ENCODE measurements around the gene ARFGEF2.
"Not testable (repeated sequence)": the region's sequence is repeated elsewhere in the genome, so short reads cannot be mapped to it uniquely, and the experiment has no call there.

The ARFGEF2 gene

DNA sequence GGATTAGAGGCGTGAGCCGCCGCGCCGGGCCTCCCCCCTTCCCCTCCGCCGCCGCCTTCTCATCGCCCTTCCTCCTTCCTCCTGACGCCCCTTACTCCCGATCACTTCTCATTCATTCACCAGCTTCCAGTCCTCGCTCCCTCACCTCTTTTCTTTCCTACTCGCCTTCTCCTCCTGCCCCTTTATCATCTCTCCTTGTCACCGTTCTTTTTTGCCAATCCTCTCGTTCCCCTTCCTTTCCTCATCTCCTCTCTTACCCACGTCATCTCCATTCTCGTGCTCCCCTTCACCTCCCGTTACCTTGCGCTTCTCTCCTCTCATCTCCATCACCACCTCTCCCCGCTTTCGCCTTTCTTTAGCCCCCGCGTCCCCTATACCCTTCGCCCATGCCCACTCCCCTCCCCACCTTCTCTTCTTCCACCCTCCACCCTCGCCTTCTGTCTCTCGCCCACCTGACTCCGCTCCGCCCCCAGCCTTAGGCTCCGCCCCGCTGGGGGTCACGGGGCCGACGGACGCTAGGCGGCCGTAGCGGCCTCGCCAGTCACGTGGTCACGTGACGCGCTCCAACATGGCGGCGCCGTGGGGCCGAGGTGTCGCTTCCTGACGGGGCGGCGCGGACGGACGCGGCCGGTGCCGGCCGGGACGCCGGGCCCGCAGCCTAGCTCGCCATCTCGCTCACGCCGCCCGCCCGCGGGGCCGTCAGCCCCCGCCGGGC, at the start of gene ARFGEF2:
TSS of gene ARFGEF2 (plus strand) at position 544 of the 715 bp plus-strand sequence. CDS start 179 bp downstream, outside the sequence.
- peak; percentile 93 for DNase-seq (ENCODE audit: low spot score)

DNA sequence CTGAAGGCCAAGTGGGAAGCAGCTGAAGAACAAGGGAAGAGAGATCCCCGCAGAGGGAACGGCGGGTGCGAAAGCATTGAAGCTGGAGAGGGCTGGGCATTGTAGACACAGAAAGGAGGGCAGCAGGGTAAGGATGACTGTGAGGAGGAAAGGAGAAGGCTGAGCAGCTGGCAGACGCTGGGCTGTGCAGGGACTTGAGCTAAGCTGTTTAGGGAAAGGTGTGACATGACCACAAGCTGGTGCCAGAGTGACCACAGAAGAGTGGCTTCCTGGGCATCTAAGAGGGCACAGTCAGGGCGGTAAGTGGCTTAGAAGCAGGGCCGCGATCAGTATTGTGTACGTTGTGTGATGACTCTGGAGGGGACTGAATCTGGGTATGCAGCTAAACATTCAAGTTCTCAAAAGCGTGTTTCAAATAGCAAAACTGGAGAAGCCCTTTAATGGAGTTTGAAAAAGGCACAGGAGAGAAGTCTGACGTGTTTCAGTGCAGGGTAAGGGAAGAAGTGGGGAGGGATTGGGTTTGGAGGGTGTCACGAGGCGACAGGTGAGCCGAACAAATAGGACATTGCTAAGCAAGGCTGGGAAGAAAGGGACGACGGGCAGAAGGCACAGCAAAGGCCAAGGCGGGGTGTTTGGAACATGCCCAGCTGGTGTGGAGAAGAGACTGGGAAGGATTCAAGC, 46.1 kb upstream of the ARFGEF2 start:
- DNase-seq (ENCODE audit: low spot score) = peak; percentile 58

GRCh38 chr20:48875914-48876240, 45.6 kb upstream of the ARFGEF2 start:
- DNase-seq (ENCODE audit: low spot score) = peak; percentile 45

DNA sequence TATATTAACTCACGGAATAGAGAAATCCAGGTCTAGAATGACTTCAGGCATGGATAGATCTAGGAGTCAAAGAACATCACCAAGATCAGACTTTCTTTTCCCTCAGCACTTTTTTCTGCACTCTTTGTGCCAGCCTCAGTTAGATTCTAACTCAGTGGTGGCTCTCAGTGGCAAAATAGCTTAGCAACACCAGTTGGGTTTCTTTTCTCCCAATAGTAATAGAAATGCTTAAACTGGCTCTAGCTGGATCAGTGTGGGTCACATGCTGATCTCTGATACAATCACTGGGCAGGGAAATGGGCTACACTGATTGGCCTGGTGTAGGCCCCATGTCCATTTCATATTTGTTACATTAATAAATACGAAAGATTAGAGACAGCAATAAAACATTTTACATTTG, 44.2 kb upstream of the ARFGEF2 start:
- DNase-seq (ENCODE audit: low spot score) = no peak

DNA sequence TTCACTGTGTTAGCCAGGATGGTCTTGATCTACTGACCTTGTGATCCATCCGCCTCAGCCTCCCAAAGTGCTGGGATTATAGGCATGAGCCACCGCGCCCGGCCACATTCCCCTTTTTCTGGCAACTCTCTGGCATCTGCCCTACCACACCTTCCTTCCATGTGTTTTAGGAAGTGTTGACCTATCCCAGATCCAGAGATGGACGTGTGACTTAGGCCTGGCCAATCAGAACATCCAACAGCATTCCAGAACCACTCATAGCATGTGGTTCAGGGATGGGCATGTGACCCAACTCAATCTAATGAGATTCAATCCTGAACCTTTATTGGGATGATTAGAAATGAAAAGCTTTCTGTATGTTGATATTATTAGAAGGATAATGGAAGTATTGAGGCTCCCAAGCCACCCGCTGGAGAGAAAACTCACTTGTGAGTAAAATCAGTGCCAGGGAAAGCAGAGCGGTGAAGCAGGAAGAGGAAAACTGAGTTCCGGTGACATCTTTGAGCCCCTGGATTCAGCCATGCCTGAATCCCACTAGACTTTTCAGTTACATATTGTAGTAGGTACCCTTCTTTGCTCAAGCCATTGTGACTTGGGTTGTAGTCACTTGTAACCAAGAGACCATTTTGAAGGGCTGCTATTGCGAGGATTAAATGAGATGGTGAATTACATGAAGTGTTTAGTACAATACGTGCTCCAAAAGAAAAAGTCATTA, 42.8 kb upstream of the ARFGEF2 start:
- DNase-seq (ENCODE audit: low spot score) = no peak

GRCh38 chr20:48879612-48880245, 41.8 kb upstream of the ARFGEF2 start:
- DNase-seq (ENCODE audit: low spot score) = no peak

GRCh38 chr20:48880331-48880730, 41.2 kb upstream of the ARFGEF2 start:
- no peak for DNase-seq (ENCODE audit: low spot score)

- no peak for DNase-seq (ENCODE audit: low spot score)
Measured at GRCh38 chr20:48880981-48881657, 40.4 kb upstream of the ARFGEF2 start.

DNA sequence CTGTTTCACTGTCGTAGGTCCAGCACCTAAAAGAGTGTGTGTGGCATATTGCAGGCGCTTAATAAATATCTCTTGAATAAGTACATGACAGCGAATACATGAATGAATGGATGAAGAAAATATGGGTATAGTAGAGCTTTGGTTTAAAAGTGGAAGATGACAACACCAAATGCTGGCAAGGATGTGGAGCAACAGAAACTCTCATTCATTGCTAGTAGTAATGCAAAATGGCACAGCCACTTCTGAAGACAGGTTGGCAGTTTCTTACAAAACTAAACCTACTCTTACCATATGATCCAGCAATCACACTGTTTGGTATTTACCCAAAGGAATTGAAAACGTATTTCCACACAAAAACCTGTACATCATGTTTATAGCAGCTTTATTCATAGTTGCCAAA, 36.3 kb upstream of the ARFGEF2 start:
- DNase-seq (ENCODE audit: low spot score) = no peak

- DNase-seq (ENCODE audit: low spot score) = no peak
Measured at GRCh38 chr20:48886194-48886593, 35.3 kb upstream of the ARFGEF2 start.

DNA sequence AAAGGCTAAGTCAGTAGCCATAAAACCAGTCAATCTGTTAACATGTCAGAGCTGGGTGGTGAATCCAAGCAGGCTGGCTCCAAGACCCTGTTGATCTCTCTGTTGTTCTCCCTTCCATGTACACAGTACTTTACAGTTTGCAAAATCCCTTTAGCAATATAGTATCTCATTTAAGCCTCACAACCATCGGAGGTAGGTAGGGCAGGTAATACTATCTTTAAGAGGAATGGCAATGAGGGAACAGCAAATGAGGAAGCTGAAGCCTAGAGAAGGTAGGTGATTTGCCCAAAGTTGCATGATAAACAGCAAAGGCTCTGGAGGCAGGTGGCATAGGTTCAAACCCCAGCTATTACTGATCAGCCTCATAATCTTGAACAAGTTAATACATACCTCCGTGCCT, 34.7 kb upstream of the ARFGEF2 start:
- DNase-seq (ENCODE audit: low spot score) = no peak

DNA sequence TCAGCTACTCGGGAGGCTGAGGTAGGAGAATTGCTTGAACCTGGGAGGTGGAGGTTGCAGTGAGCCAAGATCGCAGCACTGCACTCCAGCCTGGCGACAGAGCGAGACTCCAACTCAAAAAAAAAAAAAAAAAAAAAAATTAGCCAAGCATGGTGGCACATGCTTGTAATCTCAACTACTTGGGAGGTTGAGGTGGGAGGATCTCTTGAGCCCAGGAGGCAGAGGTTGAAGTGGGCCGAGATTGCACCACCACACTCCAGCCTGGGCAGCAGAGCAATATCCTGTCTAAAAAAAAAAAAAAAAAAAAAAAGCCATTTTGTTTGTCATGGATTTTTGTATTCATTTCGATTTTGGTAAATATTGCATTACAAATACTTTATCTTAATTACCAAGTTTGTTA, 33.0 kb upstream of the ARFGEF2 start:
- not testable (repeated sequence) for DNase-seq (ENCODE audit: low spot score)

GRCh38 chr20:48889140-48889790, 32.2 kb upstream of the ARFGEF2 start:
- DNase-seq (ENCODE audit: low spot score) = no peak

- DNase-seq (ENCODE audit: low spot score) = no peak
Measured at GRCh38 chr20:48891235-48892048, 30.1 kb upstream of the ARFGEF2 start.

DNA sequence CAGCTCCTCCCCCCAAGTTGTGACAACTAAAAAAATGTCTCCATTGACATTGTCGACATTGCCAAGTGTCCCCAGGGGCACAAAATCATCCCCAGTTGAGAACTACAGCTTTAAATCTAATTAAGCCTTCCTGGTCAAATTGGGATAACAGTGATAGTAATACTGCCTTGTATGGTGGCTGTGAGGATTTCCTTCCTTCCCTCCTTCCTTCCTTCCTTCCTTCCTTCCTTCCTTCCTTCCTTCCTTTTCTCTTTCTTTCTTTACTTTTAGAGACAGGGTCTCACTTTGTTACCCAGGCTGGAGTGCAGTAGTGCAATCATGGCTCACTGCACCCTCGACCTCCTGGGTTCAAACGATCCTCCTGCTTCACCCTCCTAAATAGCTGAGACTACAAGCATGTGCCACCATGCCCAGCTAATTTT, 29.5 kb upstream of the ARFGEF2 start:
- DNase-seq (ENCODE audit: low spot score) = no peak

- DNase-seq (ENCODE audit: low spot score) = no peak
Measured at GRCh38 chr20:48892891-48893290, 28.6 kb upstream of the ARFGEF2 start.

DNA sequence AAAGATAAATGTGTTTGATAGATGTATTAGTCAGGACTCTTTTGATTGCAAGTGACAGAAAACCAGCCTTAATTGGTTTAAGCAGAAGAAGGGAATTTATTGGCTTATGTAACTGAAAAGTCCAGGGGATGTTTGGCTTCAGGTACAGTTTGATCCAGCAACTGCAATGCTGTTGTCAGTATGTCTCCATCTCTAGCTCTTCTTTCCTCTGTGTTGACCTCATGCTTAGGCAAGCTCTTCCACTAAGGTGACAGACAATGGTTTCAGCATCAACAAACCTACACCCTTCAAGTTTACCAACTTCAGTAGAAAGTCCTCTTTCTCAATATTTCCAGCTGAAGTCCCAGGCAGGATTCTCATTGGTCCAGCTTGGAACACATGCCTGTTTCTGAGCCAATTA, 28.1 kb upstream of the ARFGEF2 start:
- no peak for DNase-seq (ENCODE audit: low spot score)

DNA sequence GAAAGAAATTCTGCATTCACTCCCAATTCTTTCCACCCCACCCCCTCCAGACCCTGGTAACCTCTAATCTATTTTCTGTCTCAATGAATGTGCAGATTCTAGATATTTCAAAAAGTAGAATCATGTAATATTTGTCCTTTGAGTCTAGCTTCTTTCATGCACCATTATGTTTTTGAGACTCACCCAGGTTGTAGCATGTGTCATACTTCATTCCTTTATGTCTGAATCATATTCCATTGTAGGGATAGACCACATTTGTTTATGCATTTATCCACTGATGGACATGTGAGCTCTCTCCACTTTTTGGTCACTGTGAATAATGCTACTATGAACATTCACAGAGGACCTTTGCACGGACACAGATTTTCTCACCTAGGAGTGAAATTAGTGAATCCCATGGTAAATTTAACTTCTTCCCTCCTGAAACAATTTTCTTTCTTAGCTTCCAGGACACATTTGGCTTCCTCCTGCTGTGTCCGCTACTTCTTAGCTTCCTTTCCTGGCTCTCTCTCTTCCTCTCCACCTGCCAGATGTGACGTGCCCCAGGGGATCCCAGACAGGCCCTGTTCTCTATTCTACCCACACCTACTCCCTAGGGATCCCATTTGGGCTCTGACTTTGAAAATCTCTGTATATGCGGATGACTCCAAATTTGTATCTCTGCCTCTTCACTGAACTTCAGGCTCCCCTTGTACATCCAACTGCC, 24.1 kb upstream of the ARFGEF2 start:
- peak; percentile 95 for DNase-seq (ENCODE audit: low spot score)

DNA sequence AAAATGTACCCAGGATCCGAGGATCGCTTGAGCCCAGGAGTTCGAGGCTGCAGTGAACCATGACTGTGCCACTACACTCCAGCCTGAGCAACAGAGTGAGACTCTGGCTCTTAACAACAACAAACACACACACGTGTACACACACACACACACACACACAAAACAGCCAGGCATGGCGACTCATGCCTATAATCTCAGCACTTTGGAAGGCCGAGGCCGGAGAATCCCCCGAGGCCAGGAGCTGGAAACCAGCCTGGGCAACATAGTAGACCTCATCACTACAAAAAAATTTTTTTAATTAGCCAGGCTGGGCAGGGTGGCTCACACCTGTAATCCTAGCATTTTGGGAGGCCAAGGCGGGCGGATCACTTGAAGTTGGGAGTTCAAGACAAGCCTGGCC, 23.3 kb upstream of the ARFGEF2 start:
- DNase-seq (ENCODE audit: low spot score) = no peak

DNA sequence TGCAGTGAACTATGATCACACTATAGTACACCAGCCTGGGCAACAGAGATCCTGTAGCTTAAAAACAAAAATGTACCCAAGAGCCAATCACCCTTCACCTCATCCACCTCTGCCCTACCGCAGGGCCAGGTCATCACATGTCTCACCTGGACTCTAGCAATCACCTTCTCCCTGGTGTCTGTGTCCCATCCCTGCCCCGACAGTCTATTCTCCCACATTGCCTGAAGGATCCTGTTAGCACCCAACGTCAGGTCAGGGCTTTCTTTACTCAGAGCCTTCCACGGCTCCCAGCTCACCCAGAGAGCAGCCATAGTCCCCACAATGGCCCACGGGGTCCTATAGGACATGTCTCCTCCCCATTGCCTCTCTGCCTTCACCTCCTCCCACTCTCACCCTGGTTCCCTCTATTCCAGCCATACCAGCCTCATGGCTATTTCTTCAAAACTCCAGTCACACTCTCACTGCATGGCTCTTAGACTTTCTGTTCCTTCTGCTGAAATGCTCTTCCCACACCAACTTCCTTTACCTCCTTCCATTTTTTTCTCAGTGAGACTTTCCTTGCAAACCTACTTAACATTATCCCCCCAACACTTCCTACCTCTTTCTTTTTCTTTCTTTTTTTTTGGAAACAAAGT, 22.5 kb upstream of the ARFGEF2 start:
- DNase-seq (ENCODE audit: low spot score) = no peak

Measured in SW480 (cell line).